Osteoblast (primary cell): ENCODE data around the gene ADAM15. TPM values are rescaled to one million over a fixed set of nuclear protein-coding genes. Genes with fewer than 3 reads are reported as not detected.

Source experiments
- DNase-seq: peaks from one replicate; pipeline ENCODE4 v3.0.0; 2011; ENCODE audit warnings: low spot score, mixed read lengths; ENCODE audit not compliant: insufficient read length; ENCODE audit errors: missing footprints
- H2AFZ ChIP-seq: 2 replicates; pipeline ENCODE4 v1.6.0; 2011; ENCODE audit warnings: mild to moderate bottlenecking, low read length
- H3K27ac ChIP-seq: 2 replicates; pipeline ENCODE4 v1.5.1; 2011; ENCODE audit warnings: mild to moderate bottlenecking, low read depth, low read length, moderate library complexity
- H3K27me3 ChIP-seq: 2 replicates; pipeline ENCODE4 v1.6.0; 2012; ENCODE audit warnings: mild to moderate bottlenecking, control low read depth, inconsistent platforms, low read length, moderate library complexity; ENCODE audit not compliant: insufficient read depth
- H3K36me3 ChIP-seq: 2 replicates; pipeline ENCODE4 v1.5.1; 2011; ENCODE audit warnings: mild to moderate bottlenecking, low read length, control low read depth, moderate library complexity; ENCODE audit not compliant: insufficient read depth
- H3K4me1 ChIP-seq: 2 replicates; pipeline ENCODE4 v1.5.1; 2011; ENCODE audit warnings: mild to moderate bottlenecking, low read length, control low read depth, moderate library complexity; ENCODE audit not compliant: insufficient read depth
- H3K4me2 ChIP-seq: 2 replicates; pipeline ENCODE4 v1.6.0; 2011; ENCODE audit warnings: mild to moderate bottlenecking, low read length; ENCODE audit not compliant: insufficient read depth
- H3K4me3 ChIP-seq: fragments of 200-600 bp; sonication (generic); 3 replicates; pipeline ENCODE4 v1.5.1; 2012; ENCODE audit warnings: mild to moderate bottlenecking, low read length, inconsistent platforms; ENCODE audit not compliant: insufficient read depth
- H3K79me2 ChIP-seq: 2 replicates; pipeline ENCODE4 v1.6.0; 2012; ENCODE audit warnings: mild to moderate bottlenecking, low read length, control low read depth, inconsistent platforms; ENCODE audit not compliant: insufficient read depth
- H3K9me3 ChIP-seq: 2 replicates; pipeline ENCODE4 v1.5.1; 2011; ENCODE audit warnings: low read depth, low read length, control low read depth
- H4K20me1 ChIP-seq: 2 replicates; pipeline ENCODE4 v1.6.0; 2012; ENCODE audit warnings: mild to moderate bottlenecking, low read length, control low read depth; ENCODE audit not compliant: insufficient read depth
- CTCF ChIP-seq: IDR thresholded peaks from 2 replicates; pipeline ENCODE4 v1.5.1; 2011; ENCODE audit warnings: mild to moderate bottlenecking, low read depth, low read length, moderate library complexity; ENCODE audit errors: extremely low read depth
- total RNA-seq: library from RNA; depleted of rRNA; stranded (reverse); fragments of >200 nt; gene quantifications from 2 replicates; pipeline ENCODE4 v1.2.3, GENCODE V29; 2012

Gene ADAM15
- total RNA-seq, 1 donor, result 101 TPM

GRCh38 chr1:155002464-155003226 is 48.5 kb upstream of the ADAM15 start, which contains the start of gene ZBTB7B:
ZBTB7B (plus strand) TSS chr1:155002802; CDS start chr1:155014661, 11,859 bp downstream.
- Histone ChIP-seq H2AFZ (peak within 1 kb of the TSS; percentile 94), H4K20me1 (peaks cover 24% of the 10 kb centered on the region), H3K4me1 (peaks cover 40% of the 10 kb centered on the region), H3K79me2 (peaks cover 50% of the 10 kb centered on the region), H3K27ac (peak within 1 kb of the TSS; percentile 72), H3K9me3 (no peaks in the 10 kb centered on the region), H3K36me3 (no peaks in the 10 kb centered on the region), H3K4me3 (peak within 1 kb of the TSS; percentile 90), H3K4me2 (peak within 1 kb of the TSS; percentile 87), H3K27me3 (no peaks in the 10 kb centered on the region)
- DNase-seq, result peak; percentile 95
- TF ChIP-seq CTCF, result no peak

GRCh38 chr1:155003227-155003765 is 47.8 kb upstream of the ADAM15 start:
- H3K27ac ChIP-seq, result peak overlapping the region; percentile 72
- peaks cover 40% of the 10 kb centered on the region for H3K4me1 ChIP-seq
- peak overlapping the region; percentile 76 for H3K4me2 ChIP-seq
- no peaks in the 10 kb centered on the region for H3K9me3 ChIP-seq
- H3K36me3 ChIP-seq, result no peaks in the 10 kb centered on the region
- peaks cover 57% of the 10 kb centered on the region for H3K79me2 ChIP-seq
- H3K27me3 ChIP-seq, result no peaks in the 10 kb centered on the region
- peak; percentile 77 for DNase-seq
- H4K20me1 ChIP-seq, result peaks cover 26% of the 10 kb centered on the region
- peak overlapping the region; percentile 62 for H2AFZ ChIP-seq
- peak overlapping the region; percentile 89 for H3K4me3 ChIP-seq
- TF ChIP-seq CTCF, result no peak

GRCh38 chr1:155003766-155004351 is 47.3 kb upstream of the ADAM15 start:
- Histone ChIP-seq H3K9me3 (no peaks in the 10 kb centered on the region), H2AFZ (peak overlapping the region; percentile 62), H3K4me1 (peaks cover 38% of the 10 kb centered on the region), H3K4me3 (peak overlapping the region; percentile 89), H3K36me3 (no peaks in the 10 kb centered on the region), H3K79me2 (peaks cover 62% of the 10 kb centered on the region), H3K27ac (peak overlapping the region; percentile 72), H3K4me2 (peak overlapping the region; percentile 76), H4K20me1 (peaks cover 28% of the 10 kb centered on the region), H3K27me3 (no peaks in the 10 kb centered on the region)
- TF ChIP-seq CTCF, result no peak
- DNase-seq, result peak; percentile 90
